ENCODE measurements around the gene DZIP3.

DNA sequence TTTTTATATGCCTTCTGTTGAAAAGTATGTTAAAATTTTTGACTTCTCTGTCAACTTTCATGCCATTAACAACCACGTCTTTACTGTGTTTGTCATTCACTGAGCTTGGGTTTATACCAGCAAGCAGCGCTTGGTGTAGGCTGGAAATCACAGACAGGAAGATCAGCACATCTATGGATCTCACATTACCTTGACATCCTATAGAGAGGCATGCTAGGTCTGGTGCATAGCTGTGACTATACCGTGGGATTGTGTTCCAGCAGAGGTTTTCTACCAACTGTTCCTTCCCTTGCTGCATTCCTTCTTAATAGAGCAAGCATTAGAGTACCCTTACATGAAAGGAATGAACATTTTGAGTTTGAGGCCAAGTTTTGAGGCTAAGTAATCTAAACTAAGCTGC lies 53.0 kb downstream of the DZIP3 start:
- TF ChIP-seq STAT1 (IDR thresholded peaks at IDR 0.05; ENCODE audit: unreplicated experiment) = no peak
- TF ChIP-seq POLR2AphosphoS5 (IDR thresholded peaks at IDR 0.05; ENCODE audit: low read depth) = no peak
- TF ChIP-seq, protein P1, sequence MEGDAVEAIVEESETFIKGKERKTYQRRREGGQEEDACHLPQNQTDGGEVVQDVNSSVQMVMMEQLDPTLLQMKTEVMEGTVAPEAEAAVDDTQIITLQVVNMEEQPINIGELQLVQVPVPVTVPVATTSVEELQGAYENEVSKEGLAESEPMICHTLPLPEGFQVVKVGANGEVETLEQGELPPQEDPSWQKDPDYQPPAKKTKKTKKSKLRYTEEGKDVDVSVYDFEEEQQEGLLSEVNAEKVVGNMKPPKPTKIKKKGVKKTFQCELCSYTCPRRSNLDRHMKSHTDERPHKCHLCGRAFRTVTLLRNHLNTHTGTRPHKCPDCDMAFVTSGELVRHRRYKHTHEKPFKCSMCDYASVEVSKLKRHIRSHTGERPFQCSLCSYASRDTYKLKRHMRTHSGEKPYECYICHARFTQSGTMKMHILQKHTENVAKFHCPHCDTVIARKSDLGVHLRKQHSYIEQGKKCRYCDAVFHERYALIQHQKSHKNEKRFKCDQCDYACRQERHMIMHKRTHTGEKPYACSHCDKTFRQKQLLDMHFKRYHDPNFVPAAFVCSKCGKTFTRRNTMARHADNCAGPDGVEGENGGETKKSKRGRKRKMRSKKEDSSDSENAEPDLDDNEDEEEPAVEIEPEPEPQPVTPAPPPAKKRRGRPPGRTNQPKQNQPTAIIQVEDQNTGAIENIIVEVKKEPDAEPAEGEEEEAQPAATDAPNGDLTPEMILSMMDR (conservative IDR thresholded peaks at IDR 0.05; ENCODE audit: low read depth in 2 of 2) = no peak
- TF ChIP-seq EZH2 (IDR thresholded peaks at IDR 0.05; ENCODE audit: low read depth, unreplicated experiment) = no peak
- TF ChIP-seq CREB1 (CRISPR knock-in tag; IDR thresholded peaks at IDR 0.05; ENCODE audit: low read depth) = no peak
- TF ChIP-seq, protein P2, sequence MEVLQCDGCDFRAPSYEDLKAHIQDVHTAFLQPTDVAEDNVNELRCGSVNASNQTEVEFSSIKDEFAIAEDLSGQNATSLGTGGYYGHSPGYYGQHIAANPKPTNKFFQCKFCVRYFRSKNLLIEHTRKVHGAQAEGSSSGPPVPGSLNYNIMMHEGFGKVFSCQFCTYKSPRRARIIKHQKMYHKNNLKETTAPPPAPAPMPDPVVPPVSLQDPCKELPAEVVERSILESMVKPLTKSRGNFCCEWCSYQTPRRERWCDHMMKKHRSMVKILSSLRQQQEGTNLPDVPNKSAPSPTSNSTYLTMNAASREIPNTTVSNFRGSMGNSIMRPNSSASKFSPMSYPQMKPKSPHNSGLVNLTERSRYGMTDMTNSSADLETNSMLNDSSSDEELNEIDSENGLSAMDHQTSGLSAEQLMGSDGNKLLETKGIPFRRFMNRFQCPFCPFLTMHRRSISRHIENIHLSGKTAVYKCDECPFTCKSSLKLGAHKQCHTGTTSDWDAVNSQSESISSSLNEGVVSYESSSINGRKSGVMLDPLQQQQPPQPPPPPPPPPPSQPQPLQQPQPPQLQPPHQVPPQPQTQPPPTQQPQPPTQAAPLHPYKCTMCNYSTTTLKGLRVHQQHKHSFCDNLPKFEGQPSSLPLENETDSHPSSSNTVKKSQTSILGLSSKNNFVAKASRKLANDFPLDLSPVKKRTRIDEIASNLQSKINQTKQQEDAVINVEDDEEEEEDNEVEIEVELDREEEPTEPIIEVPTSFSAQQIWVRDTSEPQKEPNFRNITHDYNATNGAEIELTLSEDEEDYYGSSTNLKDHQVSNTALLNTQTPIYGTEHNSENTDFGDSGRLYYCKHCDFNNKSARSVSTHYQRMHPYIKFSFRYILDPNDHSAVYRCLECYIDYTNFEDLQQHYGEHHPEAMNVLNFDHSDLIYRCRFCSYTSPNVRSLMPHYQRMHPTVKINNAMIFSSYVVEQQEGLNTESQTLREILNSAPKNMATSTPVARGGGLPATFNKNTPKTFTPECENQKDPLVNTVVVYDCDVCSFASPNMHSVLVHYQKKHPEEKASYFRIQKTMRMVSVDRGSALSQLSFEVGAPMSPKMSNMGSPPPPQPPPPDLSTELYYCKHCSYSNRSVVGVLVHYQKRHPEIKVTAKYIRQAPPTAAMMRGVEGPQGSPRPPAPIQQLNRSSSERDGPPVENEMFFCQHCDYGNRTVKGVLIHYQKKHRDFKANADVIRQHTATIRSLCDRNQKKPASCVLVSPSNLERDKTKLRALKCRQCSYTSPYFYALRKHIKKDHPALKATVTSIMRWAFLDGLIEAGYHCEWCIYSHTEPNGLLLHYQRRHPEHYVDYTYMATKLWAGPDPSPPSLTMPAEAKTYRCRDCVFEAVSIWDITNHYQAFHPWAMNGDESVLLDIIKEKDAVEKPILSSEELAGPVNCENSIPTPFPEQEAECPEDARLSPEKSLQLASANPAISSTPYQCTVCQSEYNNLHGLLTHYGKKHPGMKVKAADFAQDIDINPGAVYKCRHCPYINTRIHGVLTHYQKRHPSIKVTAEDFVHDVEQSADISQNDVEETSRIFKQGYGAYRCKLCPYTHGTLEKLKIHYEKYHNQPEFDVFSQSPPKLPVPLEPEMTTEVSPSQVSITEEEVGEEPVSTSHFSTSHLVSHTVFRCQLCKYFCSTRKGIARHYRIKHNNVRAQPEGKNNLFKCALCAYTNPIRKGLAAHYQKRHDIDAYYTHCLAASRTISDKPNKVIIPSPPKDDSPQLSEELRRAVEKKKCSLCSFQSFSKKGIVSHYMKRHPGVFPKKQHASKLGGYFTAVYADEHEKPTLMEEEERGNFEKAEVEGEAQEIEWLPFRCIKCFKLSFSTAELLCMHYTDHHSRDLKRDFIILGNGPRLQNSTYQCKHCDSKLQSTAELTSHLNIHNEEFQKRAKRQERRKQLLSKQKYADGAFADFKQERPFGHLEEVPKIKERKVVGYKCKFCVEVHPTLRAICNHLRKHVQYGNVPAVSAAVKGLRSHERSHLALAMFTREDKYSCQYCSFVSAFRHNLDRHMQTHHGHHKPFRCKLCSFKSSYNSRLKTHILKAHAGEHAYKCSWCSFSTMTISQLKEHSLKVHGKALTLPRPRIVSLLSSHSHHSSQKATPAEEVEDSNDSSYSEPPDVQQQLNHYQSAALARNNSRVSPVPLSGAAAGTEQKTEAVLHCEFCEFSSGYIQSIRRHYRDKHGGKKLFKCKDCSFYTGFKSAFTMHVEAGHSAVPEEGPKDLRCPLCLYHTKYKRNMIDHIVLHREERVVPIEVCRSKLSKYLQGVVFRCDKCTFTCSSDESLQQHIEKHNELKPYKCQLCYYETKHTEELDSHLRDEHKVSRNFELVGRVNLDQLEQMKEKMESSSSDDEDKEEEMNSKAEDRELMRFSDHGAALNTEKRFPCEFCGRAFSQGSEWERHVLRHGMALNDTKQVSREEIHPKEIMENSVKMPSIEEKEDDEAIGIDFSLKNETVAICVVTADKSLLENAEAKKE (CRISPR knock-in tag; IDR thresholded peaks at IDR 0.05) = no peak
- no peak for TF ChIP-seq EZH2phosphoT487 (IDR thresholded peaks at IDR 0.05; ENCODE audit: unreplicated experiment)
- no peak for TF ChIP-seq NANOG (IDR thresholded peaks at IDR 0.05; ENCODE audit: borderline replicate concordance)
- no peak for TF ChIP-seq REST (IDR thresholded peaks at IDR 0.05; ENCODE audit: unreplicated experiment)
- TF ChIP-seq ZNF114 (CRISPR knock-in tag; IDR thresholded peaks at IDR 0.05) = no peak
- TF ChIP-seq, protein P3, sequence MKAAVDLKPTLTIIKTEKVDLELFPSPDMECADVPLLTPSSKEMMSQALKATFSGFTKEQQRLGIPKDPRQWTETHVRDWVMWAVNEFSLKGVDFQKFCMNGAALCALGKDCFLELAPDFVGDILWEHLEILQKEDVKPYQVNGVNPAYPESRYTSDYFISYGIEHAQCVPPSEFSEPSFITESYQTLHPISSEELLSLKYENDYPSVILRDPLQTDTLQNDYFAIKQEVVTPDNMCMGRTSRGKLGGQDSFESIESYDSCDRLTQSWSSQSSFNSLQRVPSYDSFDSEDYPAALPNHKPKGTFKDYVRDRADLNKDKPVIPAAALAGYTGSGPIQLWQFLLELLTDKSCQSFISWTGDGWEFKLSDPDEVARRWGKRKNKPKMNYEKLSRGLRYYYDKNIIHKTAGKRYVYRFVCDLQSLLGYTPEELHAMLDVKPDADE (IDR thresholded peaks at IDR 0.05) = no peak
